Measurements from ENCODE around the gene OR10D3.

OR10D3 gene

DNA sequence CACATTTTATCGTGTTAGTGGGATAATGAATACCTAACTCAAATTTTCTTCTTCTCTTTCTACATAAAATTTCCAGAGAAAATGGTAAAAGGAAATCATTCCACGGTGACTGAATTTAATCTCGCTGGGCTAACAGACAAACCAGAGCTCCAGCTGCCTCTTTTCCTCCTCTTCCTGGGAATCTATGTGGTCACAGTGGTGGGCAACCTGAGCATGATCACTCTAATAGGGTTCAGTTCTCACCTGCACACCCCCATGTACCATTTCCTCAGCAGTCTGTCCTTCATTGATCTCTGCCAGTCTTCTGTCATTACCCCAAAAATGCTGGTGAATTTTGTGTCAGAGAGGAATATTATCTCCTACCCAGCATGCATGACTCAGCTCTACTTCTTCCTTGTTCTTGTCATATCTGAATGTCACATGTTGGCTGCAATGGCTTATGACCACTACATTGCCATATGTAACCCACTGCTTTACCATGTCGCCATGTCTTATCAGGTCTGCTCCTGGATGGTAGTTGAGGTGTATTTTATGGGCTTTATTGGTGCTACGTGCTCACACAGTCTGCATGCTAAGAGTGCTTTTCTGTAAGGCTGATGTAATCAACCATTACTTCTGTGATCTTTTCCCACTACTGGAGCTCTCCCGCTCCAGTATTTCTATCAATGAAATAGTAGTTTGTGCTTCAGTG lies 24.1 kb downstream of the OR10D3 start:
- no peaks in the 10 kb centered on the region for H3K4me1 ChIP-seq
- H3K4me3 ChIP-seq (ENCODE audit: low read depth, low read length), result no peak overlapping the region
- no peaks in the 10 kb centered on the region for H3K9me3 ChIP-seq
- H3K36me3 ChIP-seq, result no peaks in the 10 kb centered on the region
- TF ChIP-seq, protein P1, sequence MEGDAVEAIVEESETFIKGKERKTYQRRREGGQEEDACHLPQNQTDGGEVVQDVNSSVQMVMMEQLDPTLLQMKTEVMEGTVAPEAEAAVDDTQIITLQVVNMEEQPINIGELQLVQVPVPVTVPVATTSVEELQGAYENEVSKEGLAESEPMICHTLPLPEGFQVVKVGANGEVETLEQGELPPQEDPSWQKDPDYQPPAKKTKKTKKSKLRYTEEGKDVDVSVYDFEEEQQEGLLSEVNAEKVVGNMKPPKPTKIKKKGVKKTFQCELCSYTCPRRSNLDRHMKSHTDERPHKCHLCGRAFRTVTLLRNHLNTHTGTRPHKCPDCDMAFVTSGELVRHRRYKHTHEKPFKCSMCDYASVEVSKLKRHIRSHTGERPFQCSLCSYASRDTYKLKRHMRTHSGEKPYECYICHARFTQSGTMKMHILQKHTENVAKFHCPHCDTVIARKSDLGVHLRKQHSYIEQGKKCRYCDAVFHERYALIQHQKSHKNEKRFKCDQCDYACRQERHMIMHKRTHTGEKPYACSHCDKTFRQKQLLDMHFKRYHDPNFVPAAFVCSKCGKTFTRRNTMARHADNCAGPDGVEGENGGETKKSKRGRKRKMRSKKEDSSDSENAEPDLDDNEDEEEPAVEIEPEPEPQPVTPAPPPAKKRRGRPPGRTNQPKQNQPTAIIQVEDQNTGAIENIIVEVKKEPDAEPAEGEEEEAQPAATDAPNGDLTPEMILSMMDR (IDR thresholded peaks at IDR 0.05; ENCODE audit: low read depth, low read length), result no peak
- no peak for DNase-seq
- H3K27me3 ChIP-seq, result peaks cover 15% of the 10 kb centered on the region

DNA sequence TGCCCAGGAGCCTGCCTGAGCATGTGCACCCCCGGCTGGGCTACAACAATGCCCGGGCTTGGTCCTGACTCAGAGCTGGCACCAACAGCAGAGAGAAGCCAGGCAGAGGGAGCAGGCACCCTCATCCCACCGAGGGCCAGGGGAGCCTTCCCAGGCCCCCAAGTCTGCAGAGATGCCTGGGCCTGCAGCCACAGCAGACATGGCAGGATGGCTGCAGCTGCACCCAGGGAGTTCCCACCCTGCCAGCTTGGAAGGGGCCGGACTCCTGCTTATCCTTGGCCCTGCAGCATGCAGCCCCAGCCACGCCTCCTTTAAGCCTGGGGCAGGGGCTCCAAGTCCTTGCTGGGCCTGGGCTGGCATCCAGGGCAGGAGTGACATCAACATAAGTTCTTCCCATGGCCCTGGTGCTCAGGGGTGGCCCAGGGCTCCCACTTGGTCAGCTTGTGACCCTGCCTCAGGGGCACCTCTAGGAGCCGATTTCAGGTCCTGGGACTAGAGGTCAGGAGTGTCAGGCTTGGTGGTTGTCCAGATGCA lies 26.7 kb downstream of the OR10D3 start:
- H3K27me3 ChIP-seq, result peaks cover 10% of the 10 kb centered on the region; the same call in 1 of the 2 replicates
- TF ChIP-seq, protein P1 (IDR thresholded peaks at IDR 0.05; ENCODE audit: low read depth, low read length), result no peak
- no peaks in the 10 kb centered on the region for H3K9me3 ChIP-seq

DNA sequence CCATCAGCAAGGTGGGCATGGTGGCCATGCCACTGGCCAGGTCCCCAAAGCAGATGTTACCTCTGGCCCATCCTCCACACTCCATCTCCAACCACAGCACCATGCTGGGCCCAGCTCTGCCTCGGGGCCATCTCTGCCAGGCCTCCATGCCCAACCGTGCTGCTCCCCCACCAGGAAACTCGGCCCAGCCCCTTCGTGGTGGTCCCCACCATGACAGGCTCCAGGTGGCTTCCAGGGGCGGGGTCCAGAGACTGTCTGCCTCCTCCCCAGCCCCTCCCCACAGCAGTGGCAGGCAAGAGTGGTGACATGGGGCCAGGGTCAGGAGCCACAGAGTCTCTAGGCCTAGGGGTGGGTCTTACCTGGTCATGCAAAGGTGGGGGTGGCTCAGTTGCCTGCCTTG lies 27.3 kb downstream of the OR10D3 start:
- peaks cover 10% of the 10 kb centered on the region; the same call in 1 of the 2 replicates for H3K27me3 ChIP-seq
- H3K9me3 ChIP-seq, result no peaks in the 10 kb centered on the region
- no peaks in the 10 kb centered on the region for H3K36me3 ChIP-seq
- TF ChIP-seq, protein P1 (IDR thresholded peaks at IDR 0.05; ENCODE audit: low read depth, low read length), result no peak
- no peaks in the 10 kb centered on the region for H3K4me1 ChIP-seq
- no peak overlapping the region for H3K4me3 ChIP-seq (ENCODE audit: low read depth, low read length)
- DNase-seq, result no peak

More for the DNA sequence above, 26.7 kb downstream of the OR10D3 start:
- H3K36me3 ChIP-seq, result no peaks in the 10 kb centered on the region
- DNase-seq, result no peak
- no peaks in the 10 kb centered on the region for H3K4me1 ChIP-seq
- H3K4me3 ChIP-seq (ENCODE audit: low read depth, low read length), result no peak overlapping the region

DNA sequence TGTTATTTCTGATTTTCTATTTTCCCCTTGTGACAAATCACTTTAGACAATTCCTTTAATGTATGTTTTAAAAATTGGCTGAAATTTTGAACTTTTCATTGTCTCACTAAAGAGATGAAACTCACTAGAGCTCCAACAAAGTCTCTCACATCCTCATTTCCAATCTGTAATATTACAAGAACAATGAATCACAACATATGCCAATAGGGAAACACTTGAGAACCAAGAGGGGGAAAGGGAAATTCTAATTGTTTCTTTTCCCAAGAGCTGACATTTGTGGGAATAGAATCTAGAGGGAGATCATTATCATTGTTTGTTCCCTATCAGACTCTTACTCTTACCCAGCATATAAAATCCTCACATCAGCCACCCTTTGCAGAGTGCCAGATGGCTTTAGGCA lies 28.2 kb downstream of the OR10D3 start:
- TF ChIP-seq, protein P1 (IDR thresholded peaks at IDR 0.05; ENCODE audit: low read depth, low read length), result no peak
- Histone ChIP-seq H3K4me1 (no peaks in the 10 kb centered on the region), H3K27me3 (peaks cover 2% of the 10 kb centered on the region; the same call in 1 of the 2 replicates), H3K9me3 (no peaks in the 10 kb centered on the region), H3K4me3 (ENCODE audit: low read depth, low read length) (no peak overlapping the region), H3K36me3 (no peaks in the 10 kb centered on the region)
- no peak for DNase-seq

GRCh38 chr11:124214027-124214426 lies 30.9 kb downstream of the OR10D3 start:
- TF ChIP-seq, protein P1 (IDR thresholded peaks at IDR 0.05; ENCODE audit: low read depth, low read length), result no peak
- Histone ChIP-seq H3K36me3 (no peaks in the 10 kb centered on the region), H3K27me3 (no peaks in the 10 kb centered on the region; the same call in 1 of the 2 replicates), H3K4me1 (no peaks in the 10 kb centered on the region), H3K4me3 (ENCODE audit: low read depth, low read length) (no peak overlapping the region), H3K9me3 (no peaks in the 10 kb centered on the region)
- no peak for DNase-seq

- DNase-seq, result no peak
- Histone ChIP-seq H3K9me3 (no peaks in the 10 kb centered on the region), H3K36me3 (no peaks in the 10 kb centered on the region), H3K4me3 (ENCODE audit: low read depth, low read length) (no peak overlapping the region), H3K27me3 (no peaks in the 10 kb centered on the region), H3K4me1 (no peaks in the 10 kb centered on the region)
- TF ChIP-seq, protein P1 (IDR thresholded peaks at IDR 0.05; ENCODE audit: low read depth, low read length), result no peak
Observed at GRCh38 chr11:124219126-124219525, 36.0 kb downstream of the OR10D3 start.

Measured in BE2C (cell line).